Thyroid gland (tissue), 4 donors: ENCODE measurements around the gene KIF23. TPM values are rescaled to one million over a fixed set of nuclear protein-coding genes. Genes with fewer than 3 reads are reported as not detected.
A peak's percentile ranks its signal among the peaks of the same experiment; 100 is the strongest.

Source experiments
- DNase-seq, 2 donors: peaks; one replicate each; pipeline ENCODE4 v3.0.0-alpha.2; 2019
- H3K27ac ChIP-seq, 3 donors: fragments of 200-600 bp; sonication (generic); 1 replicate in 2 of 3; 2 replicates in 1 of 3; pipeline ENCODE4 v1.5.1; 2016 to 2019; ENCODE audit warnings: mild to moderate bottlenecking in 1 of 3, moderate library complexity in 1 of 3
- H3K27me3 ChIP-seq: fragments of 200-600 bp; sonication (generic); one replicate; pipeline ENCODE4 v1.5.1; 2019
- H3K36me3 ChIP-seq, 2 donors: fragments of 200-600 bp; sonication (generic); one replicate each; pipeline ENCODE4 v1.5.1; 2016 to 2019
- H3K4me1 ChIP-seq, 2 donors: fragments of 200-600 bp; sonication (generic); one replicate each; pipeline ENCODE4 v1.5.1; 2017 to 2019
- H3K4me3 ChIP-seq, 3 donors: fragments of 200-600 bp; sonication (generic); replicated peaks in 1 of 3; 1 replicate in 2 of 3; 2 replicates in 1 of 3; pipeline ENCODE4 v1.5.1; 2016; ENCODE audit warnings: mild to moderate bottlenecking in 1 of 3
- H3K9me3 ChIP-seq: fragments of 200-600 bp; sonication (generic); one replicate; pipeline ENCODE4 v1.5.1; 2017
- POLR2A ChIP-seq, 2 donors: fragments of 450-650 bp; IDR thresholded peaks; one replicate each; pipeline ENCODE4 v1.6.1; 2017; ENCODE audit warnings: antibody characterized with exemption in 2 of 2, mild to moderate bottlenecking in 2 of 2, moderate library complexity in 1 of 2
- WGBS, 2 donors: methylation state at CpG; one replicate each; pipeline ENCODE4 v1.1.5; 2017; 5-methylcytosine and 5-hydroxymethylcytosine counted together
- intact Hi-C: fragments of 100-400 bp; cut with DNase I; formaldehyde crosslinking; loops from one replicate; pipeline ENCODE4 v1.15.1; 2023
- total RNA-seq, 4 donors: library from RNA; depleted of rRNA; stranded (reverse); fragments of >200 nt; gene quantifications; one replicate each; pipeline ENCODE4 v1.2.3, GENCODE V29; 2016
- TF ChIP-seq, protein P1 (sequence below), 6 experiments: fragments of 200-600 bp in 3 of 6; fragments of 450-650 bp in 3 of 6; sonication (generic) in 3 of 6; IDR thresholded peaks; one replicate each; pipeline ENCODE4 v1.5.1; 2016 to 2019; ENCODE audit warnings: antibody characterized with exemption in 6 of 6, mild to moderate bottlenecking in 2 of 6, inconsistent platforms in 1 of 6, moderate library complexity in 1 of 6

The KIF23 gene
- total RNA-seq, 4 donors from 2014 or later = 0.40 to 3.3 (median 1.2) TPM; not detected in 1

GRCh38 chr15:69384626-69385598 lies 29.2 kb upstream of the KIF23 start:
- Histone ChIP-seq H3K9me3 (no peaks in the 10 kb centered on the region), H3K36me3 (no peaks in the 10 kb centered on the region), H3K4me1 (no peaks in the 10 kb centered on the region), H3K27me3 (no peaks in the 10 kb centered on the region), H3K4me3 (no peak overlapping the region), H3K27ac (no peak overlapping the region)
- TF ChIP-seq, protein P1, sequence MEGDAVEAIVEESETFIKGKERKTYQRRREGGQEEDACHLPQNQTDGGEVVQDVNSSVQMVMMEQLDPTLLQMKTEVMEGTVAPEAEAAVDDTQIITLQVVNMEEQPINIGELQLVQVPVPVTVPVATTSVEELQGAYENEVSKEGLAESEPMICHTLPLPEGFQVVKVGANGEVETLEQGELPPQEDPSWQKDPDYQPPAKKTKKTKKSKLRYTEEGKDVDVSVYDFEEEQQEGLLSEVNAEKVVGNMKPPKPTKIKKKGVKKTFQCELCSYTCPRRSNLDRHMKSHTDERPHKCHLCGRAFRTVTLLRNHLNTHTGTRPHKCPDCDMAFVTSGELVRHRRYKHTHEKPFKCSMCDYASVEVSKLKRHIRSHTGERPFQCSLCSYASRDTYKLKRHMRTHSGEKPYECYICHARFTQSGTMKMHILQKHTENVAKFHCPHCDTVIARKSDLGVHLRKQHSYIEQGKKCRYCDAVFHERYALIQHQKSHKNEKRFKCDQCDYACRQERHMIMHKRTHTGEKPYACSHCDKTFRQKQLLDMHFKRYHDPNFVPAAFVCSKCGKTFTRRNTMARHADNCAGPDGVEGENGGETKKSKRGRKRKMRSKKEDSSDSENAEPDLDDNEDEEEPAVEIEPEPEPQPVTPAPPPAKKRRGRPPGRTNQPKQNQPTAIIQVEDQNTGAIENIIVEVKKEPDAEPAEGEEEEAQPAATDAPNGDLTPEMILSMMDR (IDR thresholded peaks at IDR 0.05) = no peak
- no peak for TF ChIP-seq POLR2A (IDR thresholded peaks at IDR 0.05)
- intact Hi-C loops = no loop called here
- WGBS, 2 donors = 93 to 95% methylated on average over 9 to 12 of the region's 12 CpGs
- DNase-seq = no peak

GRCh38 chr15:69385831-69386230 lies 28.3 kb upstream of the KIF23 start:
- Histone ChIP-seq H3K9me3 (no peaks in the 10 kb centered on the region), H3K36me3 (no peaks in the 10 kb centered on the region), H3K27ac (no peak overlapping the region), H3K4me3 (no peak overlapping the region), H3K27me3 (no peaks in the 10 kb centered on the region), H3K4me1 (peaks cover 3 to 5% of the 10 kb centered on the region in 2 donors)
- TF ChIP-seq POLR2A (IDR thresholded peaks at IDR 0.05) = no peak
- TF ChIP-seq, protein P1 (IDR thresholded peaks at IDR 0.05) = no peak
- 95% methylated on average over 2 of the region's 2 CpGs for WGBS, 2 donors
- intact Hi-C loops = no loop called here
- DNase-seq = no peak

DNA sequence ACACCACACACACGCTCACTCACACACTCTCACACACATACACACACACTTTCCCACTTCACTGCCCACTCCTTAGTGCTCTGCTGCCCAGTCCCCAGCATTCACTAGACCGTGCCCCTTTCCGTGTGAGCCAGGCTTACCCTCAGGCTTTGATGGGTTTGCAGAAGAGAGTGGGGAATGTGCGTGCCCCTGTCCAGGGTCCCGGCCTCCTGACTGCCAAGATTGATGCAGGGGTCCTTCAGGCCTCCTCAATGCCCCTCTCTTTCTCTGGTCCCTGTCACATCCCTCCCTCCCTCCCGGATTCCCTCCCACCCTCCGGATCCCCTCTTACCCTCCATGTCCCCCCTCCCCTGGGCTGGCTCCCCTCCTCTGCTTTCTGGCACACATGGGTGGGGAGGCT lies 27.9 kb upstream of the KIF23 start:
- 57 to 59% methylated on average over 7 of the region's 7 CpGs for WGBS, 2 donors
- no peak for TF ChIP-seq POLR2A (IDR thresholded peaks at IDR 0.05)
- TF ChIP-seq, protein P1 (IDR thresholded peaks at IDR 0.05) = no peak
- DNase-seq = peak in 1 of 2 donors; percentile 16
- no peaks in the 10 kb centered on the region for H3K36me3 ChIP-seq
- no peak overlapping the region for H3K27ac ChIP-seq
- no peak overlapping the region for H3K4me3 ChIP-seq
- intact Hi-C loops = no loop called here
- H3K9me3 ChIP-seq = no peaks in the 10 kb centered on the region
- H3K4me1 ChIP-seq = peaks cover 8 to 9% of the 10 kb centered on the region in 2 donors
- H3K27me3 ChIP-seq = no peaks in the 10 kb centered on the region

GRCh38 chr15:69388260-69388705 lies 25.9 kb upstream of the KIF23 start:
- intact Hi-C loops = no loop called here
- Histone ChIP-seq H3K4me3 (no peak overlapping the region), H3K27me3 (no peaks in the 10 kb centered on the region), H3K4me1 (peaks cover 14 to 15% of the 10 kb centered on the region in 2 donors), H3K36me3 (no peaks in the 10 kb centered on the region), H3K9me3 (no peaks in the 10 kb centered on the region), H3K27ac (no peak overlapping the region)
- TF ChIP-seq, protein P1 (IDR thresholded peaks at IDR 0.05) = no peak
- no peak for TF ChIP-seq POLR2A (IDR thresholded peaks at IDR 0.05)
- 36 to 74% methylated on average over 4 to 5 of the region's 6 CpGs for WGBS, 2 donors
- no peak for DNase-seq

DNA sequence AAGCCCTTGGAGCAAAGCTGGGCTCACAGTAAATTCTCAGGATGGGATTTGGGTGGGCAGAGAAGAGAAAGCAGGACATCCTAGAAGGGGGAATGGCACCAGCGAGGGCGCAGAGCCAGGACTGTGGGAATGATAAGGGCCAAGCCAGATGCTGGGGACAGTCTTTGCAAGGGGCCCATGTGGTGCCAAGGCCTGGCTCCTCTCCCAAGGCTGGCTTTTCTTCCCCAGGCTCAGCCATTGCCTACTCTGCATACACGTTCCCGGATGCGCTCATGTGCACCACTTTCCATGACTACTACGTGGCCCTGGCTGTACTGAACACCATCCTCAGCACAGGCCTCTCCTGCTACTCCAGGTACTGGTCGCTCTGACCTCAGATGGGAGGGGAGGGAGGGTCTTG lies 24.7 kb upstream of the KIF23 start:
- DNase-seq = no peak
- Histone ChIP-seq H3K27ac (no peak overlapping the region), H3K36me3 (no peaks in the 10 kb centered on the region), H3K27me3 (no peaks in the 10 kb centered on the region), H3K4me3 (no peak overlapping the region), H3K9me3 (no peaks in the 10 kb centered on the region), H3K4me1 (peaks cover 21 to 23% of the 10 kb centered on the region in 2 donors)
- 91 to 92% methylated on average over 7 of the region's 7 CpGs for WGBS, 2 donors
- intact Hi-C loops = no loop called here
- TF ChIP-seq, protein P1 (IDR thresholded peaks at IDR 0.05) = no peak
- TF ChIP-seq POLR2A (IDR thresholded peaks at IDR 0.05) = no peak
